Omental fat pad (tissue), 4 donors: ENCODE measurements around the gene SF3B5. TPM values are rescaled to one million over a fixed set of nuclear protein-coding genes. Genes with fewer than 3 reads are reported as not detected.

Experiments
- ATAC-seq: fragments of 150-250 bp; one replicate; pipeline ENCODE4 v1.9.1; 2016; ENCODE audit warnings: mild to moderate bottlenecking, moderate library complexity; ENCODE audit not compliant: low FRiP score
- DNase-seq: peaks from one replicate; pipeline ENCODE4 v3.0.0-alpha.2; 2019; ENCODE audit warnings: low spot score
- CTCF ChIP-seq, 3 donors: fragments of 450-650 bp; IDR thresholded peaks; one replicate each; pipeline ENCODE4 v1.5.1; 2016 to 2017; ENCODE audit warnings: antibody characterized with exemption in 3 of 3, mild to moderate bottlenecking in 3 of 3, moderate library complexity in 2 of 3
- total RNA-seq, 4 donors: library from RNA; depleted of rRNA; stranded (reverse); fragments of >200 nt; gene quantifications; one replicate each; pipeline ENCODE4 v1.1.0, GENCODE V29; 2016

SF3B5 gene
- total RNA-seq, 4 donors from 2014 or later = 105 to 189 (median 157) TPM

- no peak for ATAC-seq
- no peak for TF ChIP-seq CTCF (IDR thresholded peaks at IDR 0.05)
- DNase-seq = no peak
These were observed 17.5 kb downstream of the SF3B5 start for GRCh38 chr6:144077871-144078270.

- no peak for DNase-seq
- no peak for ATAC-seq
These were observed 19.5 kb downstream of the SF3B5 start for GRCh38 chr6:144075875-144076274.

GRCh38 chr6:144075187-144075586 is 20.2 kb downstream of the SF3B5 start:
- TF ChIP-seq CTCF (IDR thresholded peaks at IDR 0.05) = no peak
- DNase-seq (no peak), ATAC-seq (no peak)

More at GRCh38 chr6:144075875-144076274, 19.5 kb downstream of the SF3B5 start:
- TF ChIP-seq CTCF (IDR thresholded peaks at IDR 0.05) = no peak

- ATAC-seq = no peak
These were observed 22.3 kb downstream of the SF3B5 start for GRCh38 chr6:144073024-144073423.

GRCh38 chr6:144069506-144069905 is 25.9 kb downstream of the SF3B5 start:
- ATAC-seq (no peak), DNase-seq (no peak)
- no peak for TF ChIP-seq CTCF (IDR thresholded peaks at IDR 0.05)

More at GRCh38 chr6:144073024-144073423, 22.3 kb downstream of the SF3B5 start:
- no peak for DNase-seq
- no peak for TF ChIP-seq CTCF (IDR thresholded peaks at IDR 0.05)

- no peak for ATAC-seq
- TF ChIP-seq CTCF (IDR thresholded peaks at IDR 0.05) = no peak
- no peak for DNase-seq
These were observed 26.6 kb downstream of the SF3B5 start for GRCh38 chr6:144068794-144069193.

GRCh38 chr6:144066741-144067484 is 28.5 kb downstream of the SF3B5 start:
- no peak for TF ChIP-seq CTCF (IDR thresholded peaks at IDR 0.05)
- ATAC-seq (no peak), DNase-seq (no peak)
